Stimulated activated CD8-positive, alpha-beta memory T cell treated with anti-CD3 and anti-CD28 coated beads, Interleukin-12 subunit alpha, Interleukin-12 subunit beta, amount 100 ng/mL, for 4 hours (primary cell): ENCODE results near the gene SLX9.
"Not testable (repeated sequence)": the region's sequence is repeated elsewhere in the genome, so short reads cannot be mapped to it uniquely, and the experiment has no call there.

Source experiments
- DNase-seq: peaks from one replicate; pipeline ENCODE4 v3.0.0-alpha.2; 2020; ENCODE audit warnings: low read depth

Gene SLX9

DNA sequence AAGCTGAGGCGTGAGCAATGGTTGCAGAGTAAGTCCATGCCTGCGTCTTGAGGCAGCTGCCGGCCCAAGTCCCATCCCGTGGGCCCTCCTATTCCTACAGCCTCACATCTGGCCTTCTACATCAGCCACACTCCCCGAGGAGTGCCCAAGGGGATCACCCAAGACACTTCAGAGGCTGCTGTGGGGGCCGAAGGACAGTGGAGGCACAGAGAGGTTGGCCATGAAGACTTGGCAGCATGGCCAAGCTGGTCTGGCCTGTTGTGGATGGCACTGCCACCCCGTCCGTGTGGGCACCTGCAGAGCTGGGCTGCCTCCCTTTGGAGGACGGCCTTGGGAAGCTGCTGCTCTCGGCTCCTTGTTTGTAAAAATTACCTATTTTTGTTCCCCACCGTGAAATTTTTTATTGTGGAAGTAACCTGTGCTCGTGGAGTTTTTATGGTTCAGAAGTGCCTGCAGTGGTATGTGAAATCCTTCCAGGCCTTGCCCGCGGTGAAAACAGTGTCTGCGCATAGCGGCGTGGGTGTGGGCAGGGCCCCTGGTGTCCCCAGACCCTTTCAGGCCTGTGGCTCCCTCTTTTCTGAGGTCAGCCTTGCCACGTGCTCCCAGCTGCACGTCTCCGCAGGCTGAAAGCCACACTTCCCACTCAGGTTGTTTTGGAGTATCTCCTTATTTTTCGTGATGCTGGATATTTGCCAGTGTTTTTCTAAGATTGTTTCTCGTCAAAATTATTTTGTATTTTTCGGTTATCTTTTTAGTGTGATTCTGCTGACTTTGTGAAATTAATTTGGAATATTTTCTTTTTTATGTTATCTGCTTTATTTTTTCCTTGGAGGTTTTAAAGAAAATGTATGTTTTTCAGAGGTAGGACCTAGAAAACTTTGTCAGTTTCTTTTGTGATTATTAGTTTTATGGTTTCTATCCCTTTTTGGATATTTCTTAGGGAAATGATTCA lies 20.6 kb downstream of the SLX9 start:
- no peak for DNase-seq

DNA sequence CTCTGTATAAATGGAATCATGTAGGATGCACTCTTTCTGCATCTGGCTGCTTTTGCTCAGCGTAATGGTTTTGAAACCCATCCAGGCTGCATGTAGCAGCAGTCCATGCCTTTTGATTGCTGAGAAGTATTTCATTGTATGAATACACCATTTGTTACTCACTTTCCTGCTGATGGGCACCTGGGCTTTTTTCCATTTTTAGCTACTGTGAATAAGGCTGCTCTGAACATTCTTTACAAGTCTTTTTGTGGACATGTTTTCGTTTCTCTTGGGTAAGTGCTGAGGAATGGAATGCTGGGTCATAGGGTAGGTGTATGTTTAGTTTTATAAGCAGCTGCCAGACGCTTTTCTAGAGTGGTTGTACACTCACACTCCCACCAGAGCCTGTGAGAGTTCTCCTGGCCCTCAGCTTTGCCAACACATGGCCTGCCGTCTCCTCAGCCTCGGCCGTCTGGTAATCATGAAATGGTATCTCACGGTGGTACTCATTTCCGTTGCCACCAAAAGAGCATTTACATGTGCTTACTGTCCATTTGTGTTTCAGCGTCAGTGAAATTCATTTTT lies 22.7 kb downstream of the SLX9 start:
- DNase-seq, result no peak

DNA sequence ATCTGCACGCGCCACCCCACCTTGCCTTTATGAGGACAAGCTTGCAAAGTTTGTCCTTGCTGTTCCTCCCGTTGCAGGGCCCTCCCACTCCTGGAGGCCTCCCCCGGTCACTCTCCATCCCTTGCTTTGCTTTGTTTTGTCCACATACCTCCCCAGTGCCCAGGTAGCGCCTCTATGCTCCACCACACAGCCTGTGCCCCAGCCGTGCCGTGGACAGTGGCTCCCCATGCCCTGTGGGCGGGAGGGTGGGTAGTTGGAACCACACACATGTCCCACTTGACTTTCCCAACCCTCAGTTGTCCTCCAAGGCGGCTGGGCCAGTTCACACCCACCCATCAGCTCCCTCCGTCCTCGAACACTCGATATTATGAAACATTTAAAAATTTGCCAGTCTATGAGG lies 24.6 kb downstream of the SLX9 start:
- DNase-seq, result no peak

DNA sequence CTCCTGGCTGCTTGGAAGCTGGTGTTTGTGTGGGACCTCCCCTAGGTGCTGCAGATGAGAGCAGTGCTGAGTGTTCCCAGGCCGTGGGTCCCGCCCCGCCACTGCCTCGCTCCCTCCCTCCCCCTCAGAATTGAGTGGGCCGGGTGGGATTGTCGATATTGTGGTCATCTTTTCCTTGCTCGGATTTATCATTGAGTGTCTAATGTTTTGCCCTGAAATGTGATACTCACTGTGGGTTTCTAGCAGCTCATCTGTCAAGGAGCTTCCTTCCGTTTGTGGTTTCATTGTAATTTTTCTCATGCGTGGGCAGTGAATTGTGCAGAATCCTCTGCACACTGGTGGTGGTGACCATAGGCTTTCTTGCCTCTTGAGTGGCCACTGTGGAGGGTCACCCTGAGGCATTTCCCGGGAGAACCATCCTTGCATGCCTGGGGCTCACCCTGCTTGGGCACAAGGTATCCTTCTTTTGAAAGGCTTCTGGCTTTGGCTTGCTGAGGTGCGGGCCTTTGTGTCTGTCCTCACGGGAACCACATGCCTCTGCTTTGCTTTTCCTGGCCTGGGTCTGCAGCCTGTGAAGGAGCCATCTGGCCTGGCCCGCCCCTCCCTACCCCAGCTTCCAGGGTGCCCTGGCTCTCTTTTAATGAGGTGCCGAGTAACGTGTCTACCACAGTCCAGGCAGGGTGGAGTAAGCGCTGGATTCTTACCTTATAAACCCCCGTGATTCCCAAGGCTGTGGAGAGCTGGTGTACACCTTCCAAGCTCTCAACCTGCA lies 25.6 kb downstream of the SLX9 start:
- peak; percentile 19 for DNase-seq

DNA sequence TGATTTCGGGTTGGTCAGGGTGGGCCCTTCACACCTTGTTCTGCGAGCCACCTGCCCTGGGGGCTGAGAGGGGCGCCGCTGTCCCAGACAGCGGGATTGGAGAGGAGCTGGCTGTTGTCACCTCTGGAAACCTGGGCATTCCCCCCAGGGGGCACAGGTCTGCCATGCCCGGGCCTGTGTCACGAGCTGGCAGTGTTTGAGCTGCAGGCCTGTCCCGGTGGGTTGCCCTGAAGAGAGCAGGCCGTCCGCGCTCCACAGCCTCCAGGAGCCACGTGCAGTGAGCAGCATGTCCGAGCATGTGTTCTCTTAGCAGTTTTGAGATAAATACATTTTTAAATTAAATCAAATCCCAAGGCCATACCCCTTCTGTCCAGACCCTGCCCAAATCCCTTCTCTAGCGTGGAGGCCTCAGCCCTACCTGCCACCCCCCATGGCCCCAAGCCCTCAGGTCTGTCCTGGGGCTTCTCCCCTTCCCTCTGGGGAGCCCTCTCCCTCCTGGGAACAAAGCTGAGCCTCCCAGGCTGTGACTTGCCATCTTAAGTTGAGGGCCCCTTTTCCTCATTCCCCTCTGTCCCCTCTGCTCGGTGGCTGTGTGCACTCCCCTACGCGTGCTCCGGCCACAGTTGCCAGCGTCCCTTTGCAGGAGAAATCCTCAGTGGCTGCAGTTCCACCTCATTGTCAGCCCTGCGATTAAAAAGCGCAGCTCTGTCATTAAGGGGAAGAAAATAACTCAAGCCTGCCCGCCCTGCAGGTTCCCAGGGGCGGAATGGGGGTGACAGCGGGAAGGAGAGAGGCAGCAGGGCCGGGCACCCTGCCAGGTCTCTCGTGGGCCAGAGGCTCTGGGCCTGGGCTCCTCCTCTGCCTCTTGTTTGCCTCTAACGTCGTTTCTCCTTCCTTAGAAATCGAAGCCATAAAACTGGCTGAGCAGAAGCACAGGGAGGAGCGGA lies 26.6 kb downstream of the SLX9 start:
- no peak for DNase-seq

DNA sequence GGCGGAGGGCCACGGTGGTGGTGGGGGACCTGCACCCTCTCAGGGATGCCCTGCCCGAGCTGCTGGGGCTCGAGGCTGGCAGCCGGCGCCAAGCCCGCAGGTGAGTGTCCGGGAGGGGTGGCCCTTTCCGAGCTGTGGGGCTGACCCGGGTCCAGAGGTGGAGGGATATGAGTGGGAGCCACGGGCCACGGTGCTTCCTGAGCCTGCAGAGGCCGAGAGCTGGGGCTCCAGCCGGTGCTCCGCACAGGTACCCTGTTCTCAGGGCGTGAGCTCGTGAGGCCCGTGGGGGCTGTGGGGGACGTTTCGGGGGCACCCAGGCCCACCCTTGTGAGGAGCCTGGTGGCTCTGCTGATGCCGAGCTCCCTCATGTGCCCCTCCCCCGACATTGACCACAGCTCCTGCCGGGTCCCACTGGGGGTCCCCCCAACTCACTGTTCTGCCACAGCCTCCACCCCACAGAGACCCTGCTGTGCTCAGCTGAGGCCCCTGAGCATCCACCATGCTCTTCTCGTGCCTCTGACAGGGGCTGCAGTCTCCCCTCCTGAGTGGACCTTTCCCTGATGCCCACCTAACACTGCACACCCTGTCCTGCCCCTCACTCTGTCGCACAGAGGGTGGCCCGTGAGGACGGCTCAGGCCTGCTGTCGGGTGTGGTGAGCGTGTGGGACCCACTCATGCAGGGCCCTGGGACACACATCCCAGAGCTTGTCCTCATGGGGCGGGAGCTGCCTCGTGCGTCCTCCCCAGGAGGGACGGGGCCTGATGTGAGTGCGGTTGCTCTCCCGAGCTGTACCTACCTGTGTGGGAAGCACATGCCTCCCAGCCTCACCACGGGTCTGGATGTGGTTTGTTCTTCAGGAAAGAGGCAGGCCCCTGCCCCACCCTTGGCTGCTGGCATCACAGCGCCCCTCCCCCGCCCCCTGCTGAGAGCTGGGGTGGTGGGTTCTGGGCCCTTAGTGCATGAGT lies 27.5 kb downstream of the SLX9 start:
- no peak for DNase-seq

DNA sequence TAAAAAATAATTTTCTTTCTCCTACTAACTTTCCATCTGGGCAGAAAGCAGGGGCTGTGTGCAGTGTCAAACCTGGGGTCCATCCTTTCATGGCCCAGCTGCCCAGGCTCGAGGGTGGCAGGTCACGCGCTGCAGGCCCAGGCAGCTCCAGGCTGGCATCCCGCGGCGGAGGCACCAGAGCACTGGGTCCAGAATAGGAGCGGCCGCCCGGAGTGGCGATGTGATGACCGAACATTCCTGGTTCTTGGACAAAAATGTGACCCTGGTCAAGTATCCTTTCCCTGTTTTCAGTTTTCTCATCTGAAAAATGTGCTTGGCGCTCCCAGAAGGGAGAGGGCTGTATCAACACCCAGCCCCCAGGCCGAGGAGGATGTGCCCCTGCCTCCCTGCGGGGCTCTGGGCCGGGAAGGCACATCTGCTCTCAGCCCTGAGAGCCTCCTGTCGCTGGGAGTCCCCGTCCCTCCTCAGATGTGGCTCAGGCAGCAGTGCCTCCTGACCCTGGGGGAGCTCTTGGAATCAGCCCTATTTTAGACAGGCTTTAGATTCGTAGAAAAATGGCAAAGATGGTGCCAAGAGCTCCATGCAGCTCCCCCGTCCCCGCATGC lies 29.3 kb downstream of the SLX9 start:
- DNase-seq, result no peak

DNA sequence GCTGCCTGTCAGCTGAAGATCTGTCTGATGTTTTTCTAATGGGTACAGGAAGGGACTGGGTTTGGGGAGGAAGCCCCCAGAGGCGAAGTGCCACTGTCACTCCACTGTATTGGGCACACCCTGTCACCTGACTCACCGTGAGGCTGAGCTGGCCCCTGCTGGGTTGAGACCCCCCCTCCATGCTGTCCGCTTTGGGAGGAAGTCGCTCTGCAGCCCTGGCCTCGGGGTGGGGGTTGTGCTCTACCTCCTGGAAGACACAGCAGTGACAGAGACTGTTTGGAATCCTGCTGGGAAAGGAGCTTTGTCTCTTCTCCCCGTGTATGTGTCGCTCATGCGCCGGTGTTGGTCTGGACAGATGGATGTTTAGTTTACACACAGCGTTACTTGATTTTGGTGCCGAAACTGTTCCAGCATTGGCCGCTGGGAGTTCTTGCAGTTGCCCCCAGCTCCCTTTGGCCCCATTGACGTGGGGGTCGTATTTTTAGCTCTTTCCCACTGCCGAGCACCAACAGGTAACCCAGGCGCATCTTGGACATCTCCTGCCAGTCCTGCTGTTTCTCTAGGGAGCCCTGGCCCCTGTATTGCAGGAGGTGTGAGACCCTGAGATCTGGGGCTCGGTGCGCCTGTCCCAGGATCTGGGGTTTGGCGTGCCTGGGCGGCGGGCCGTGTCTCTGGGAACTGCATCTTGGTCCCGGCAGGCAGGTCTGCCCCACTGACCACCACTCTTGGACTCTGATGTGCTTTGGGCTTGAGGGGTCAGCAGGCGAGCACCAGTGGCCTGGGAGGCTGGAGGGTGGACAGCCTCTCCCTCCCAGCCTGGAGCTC lies 30.3 kb downstream of the SLX9 start:
- DNase-seq, result no peak

DNA sequence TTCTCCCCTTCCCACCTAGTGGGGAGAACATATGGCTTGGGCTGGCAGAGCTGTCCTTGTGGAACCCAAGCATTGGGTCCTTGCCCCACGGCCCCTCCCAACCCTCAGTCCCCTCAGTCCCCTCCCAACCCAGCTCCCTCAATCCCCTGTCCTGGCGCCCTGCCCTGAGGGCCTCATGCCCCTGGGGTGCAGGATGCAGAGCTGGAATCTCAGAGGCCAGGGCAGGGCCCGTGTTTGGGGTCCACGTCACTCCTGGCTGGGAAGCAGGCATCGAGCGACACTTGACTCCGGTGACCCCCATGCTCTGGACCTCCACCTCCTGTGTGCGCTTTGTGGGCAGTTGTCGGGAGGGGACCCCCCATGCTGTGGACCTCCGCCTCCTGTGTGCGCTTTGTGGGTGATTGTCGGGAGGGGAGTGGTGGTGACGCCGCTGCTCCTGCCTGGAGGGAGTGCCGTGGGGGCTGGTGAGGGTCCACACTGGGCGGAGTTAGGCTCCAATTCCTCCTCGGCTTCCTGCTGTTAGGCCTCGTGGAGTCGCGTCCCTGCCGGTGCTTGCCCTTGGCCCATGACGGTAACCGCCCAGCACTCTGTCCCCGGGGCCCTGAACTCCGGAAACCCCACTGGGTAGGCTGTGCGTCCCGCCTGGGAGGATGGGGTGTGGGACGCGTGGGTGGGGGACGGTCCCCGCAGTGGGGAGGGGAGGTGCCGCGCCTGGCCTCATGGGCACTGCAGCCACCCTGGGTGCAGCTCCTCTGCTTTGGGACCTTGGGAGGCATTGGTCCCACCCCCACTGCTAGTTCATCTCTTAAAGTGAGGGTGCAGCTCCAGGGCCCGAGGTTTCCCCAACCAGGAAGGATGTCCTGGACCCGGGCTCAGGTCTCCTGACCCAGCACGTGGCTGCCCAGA lies 31.2 kb downstream of the SLX9 start:
- no peak for DNase-seq

DNA sequence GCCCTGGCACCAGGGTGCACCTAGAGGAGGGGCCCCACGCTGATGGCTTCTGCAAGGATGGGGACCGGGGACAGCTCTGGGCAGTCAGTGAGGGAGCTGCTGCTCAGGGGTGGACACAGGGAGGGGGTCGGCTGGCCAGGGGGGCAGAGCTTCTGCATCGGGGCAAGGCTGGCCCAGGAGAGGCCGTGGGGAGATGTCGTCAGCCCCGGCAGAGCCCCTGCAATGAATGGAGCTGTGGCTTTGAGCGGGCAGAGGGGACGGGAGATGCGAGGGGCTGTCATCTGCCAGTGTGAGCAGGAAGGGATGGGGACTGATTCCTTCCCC lies 31.8 kb downstream of the SLX9 start:
- no peak for DNase-seq

DNA sequence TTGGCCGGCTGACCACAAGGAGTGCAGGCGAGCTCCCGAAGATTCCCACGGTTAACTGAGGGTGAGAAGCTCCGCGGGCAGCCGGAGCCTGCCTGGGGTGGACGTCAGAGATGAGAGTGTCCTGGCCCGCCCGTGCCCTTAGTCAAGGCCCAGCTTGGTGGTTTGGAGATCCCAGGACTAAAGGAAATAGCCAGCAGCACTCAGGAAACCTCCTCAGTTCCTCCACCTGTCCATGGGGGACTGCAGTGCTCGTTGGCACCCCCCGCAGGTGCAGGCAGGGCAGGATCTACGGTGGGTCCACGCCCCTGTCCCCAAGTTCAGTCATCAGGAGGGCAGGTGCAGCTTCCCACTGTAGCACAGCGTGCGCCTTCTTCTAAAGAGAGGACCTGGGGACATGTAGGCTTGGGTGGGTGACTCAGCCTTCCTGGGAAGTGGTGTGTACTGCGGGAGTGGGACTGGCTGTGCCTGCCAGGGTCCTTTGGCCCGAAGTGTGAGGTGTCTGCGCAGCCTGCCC lies 32.5 kb downstream of the SLX9 start:
- DNase-seq, result no peak

DNA sequence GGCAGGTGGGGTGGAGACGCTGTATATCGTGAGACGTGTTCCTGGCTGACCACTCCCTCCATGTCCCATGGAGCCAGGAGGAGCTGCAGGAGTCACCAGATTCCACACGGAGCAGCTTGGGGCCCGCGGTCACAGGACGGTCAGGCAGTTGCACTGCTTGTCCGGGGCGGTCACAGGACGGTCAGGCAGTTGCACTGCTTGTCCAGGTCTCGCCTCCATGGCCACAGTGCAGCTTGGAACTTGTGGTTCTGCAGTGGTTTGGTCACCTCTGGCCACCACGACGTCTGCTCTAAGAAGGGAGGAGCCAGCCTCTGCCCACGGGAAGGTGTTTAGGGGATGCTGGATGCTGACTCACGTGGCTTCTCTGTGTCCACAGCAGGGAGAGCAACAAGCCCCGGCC lies 33.0 kb downstream of the SLX9 start:
- DNase-seq, result no peak

DNA sequence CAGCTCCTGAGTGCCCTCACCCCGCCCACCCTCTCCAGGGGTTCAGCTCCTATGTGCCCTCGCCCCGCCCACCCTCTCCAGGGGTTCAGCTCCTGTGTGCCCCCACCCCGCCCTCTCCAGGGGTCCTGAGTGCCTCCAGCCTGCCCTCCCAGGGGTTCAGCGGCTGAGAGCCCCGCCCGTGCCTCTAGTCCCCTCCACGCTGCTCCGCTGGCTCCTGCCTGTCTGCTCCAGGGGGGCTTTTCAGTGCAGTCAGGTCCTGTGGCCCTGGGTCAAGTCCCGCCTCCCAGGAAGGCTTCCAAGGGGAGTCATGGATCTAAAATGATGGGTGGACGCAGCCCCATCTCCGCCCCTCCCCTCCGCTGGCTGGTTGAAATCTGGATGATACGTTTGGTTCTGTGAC lies 33.8 kb downstream of the SLX9 start:
- DNase-seq, result no peak

DNA sequence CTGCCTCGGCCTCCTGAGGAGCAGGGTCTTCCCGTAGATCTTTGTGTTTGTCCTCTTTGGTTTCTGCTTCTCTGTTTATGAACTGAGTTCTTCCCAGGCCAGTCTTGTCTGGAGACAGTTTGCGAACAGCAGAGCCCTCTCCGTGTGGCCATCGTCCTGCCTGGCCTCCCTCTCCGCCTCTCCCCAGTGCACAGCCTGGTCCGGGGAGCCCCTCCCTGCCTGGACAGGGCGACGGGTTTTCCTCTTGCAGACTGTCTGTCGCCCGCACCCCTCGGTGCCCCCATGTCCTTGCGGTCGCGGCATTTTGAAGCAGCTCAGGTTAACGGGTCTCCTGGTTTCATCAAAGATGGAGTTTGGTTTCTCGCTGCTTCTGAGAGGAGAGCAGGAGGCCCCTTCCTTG lies 34.8 kb downstream of the SLX9 start:
- DNase-seq, result no peak

DNA sequence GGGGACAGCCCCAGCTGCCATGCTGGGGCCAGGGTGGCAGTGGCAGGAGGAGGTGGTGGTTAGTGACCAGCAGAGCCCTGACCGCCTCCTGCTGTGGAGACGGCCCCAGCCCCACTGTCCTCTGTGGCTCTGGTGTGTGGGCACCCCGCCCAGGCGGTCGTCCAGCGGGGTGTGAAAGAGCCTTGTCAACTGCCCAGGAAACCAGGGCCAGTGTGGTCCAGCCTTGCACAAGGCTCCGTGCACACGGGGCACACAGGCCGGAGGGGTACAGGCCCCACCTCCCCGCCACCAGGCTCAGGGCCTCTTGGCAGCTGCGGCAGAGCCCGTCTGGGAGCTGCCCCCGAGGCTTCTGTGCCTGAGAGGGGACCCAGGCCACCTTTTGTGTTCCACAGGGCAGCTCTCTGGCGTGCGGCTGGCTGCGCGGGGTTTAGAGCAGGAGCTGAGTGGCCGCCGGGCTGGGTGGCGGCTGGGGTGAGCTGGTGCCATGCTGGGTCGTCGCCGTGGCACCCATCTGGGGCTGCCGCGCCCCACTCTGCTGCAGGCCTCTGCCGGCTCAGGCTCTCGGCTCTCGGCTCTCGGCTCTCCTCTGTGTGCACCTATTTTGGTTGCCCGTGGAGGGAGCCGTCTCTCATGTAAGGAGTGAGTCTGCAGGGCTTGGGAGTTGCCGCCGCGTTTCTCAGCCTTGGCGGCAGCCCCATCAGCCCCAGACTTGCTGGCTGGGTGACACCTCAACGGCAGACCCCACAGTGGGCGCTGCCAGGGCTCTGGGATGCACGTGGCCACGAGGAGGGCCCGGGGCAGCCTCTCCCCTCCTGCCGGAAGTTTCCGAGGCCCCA lies 36.1 kb downstream of the SLX9 start:
- no peak for DNase-seq

DNA sequence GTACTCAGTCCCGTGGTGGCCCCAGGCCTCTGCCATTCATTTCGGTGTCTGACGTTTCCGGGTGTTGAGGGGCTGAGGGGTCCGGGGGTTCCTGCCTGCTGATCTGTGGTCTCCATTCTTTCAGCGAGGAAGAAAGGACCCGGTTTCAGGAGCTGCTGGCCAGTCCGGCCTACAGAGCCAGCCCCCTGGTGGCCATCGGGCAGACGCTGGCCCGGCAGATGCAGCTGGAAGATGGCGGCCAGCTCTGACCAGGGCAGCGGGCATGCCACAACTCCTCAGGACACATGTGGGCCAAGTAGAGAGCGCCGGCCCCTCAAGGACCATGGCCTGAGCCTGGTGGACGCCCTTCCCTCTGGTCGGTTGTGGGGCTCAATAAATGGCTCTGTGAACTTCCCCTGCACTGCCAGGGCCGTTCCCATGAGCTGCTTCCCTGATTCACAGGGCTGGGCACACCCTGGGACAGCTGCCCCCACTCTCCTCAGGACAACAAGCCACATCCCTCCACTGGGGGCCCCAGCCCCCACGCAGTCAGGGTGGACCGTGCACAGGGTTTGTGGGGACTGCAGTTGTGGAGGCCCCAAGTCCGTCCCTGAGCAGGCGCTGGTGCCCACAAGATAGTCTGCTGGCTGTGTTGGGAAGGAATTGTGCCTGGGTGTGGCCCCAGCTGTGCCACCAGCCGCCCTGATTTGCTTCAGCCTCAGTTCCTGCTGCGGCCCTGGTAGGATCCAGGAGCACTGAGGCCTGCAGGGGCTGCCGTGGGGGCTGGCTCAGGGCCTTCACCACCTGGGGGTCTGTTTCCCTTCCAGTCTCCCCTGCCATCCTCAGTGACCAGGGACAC lies 36.9 kb downstream of the SLX9 start:
- DNase-seq, result not testable (repeated sequence)
